SK-N-SH (cell line): ENCODE results near the gene APOL2. TPM values are rescaled to one million over a fixed set of nuclear protein-coding genes. Genes with fewer than 3 reads are reported as not detected.

Source experiments
- CTCF ChIA-PET: fragments of 300-600, 350-600 bp; formaldehyde crosslinking; extraction: SDS; loops from one replicate; lab custom pipeline; 2021; lab: Yijun Ruan, JAX
- POLR2A ChIA-PET: fragments of 350-600 bp; sonication (Branson Sonifier 250); formaldehyde crosslinking; extraction: SDS; loops from one replicate; lab custom pipeline; 2020; ENCODE audit warnings: antibody characterized with exemption, inconsistent platforms; lab: Yijun Ruan, JAX
- DNase-seq: peaks from one replicate; pipeline ENCODE4 v3.0.0; 2012
- H2AFZ ChIP-seq: fragments of 200-600 bp; sonication (generic); 2 replicates; pipeline ENCODE4 v1.8.1; 2016; ENCODE audit warnings: antibody characterized with exemption, mild to moderate bottlenecking, low read depth
- H3F3A ChIP-seq: fragments of 200-600 bp; sonication (generic); replicated peaks from 2 replicates; pipeline ENCODE3; 2016; ENCODE audit warnings: antibody characterized with exemption, mild to moderate bottlenecking; ENCODE audit not compliant: insufficient read depth
- H3K27ac ChIP-seq, 2 experiments: fragments of 200-500 bp in 1 of 2; fragments of 200-600 bp in 1 of 2; sonication (Bioruptor generic) in 1 of 2; sonication (generic), shearing (Covaris generic) in 1 of 2; 2 replicates each; pipeline versions ENCODE4 v1.5.1 to v1.6.1; 2014 to 2016; ENCODE audit warnings: low read depth in 2 of 2, inconsistent platforms in 1 of 2, low read length in 1 of 2, mild to moderate bottlenecking in 1 of 2, mixed read lengths in 1 of 2
- H3K27me3 ChIP-seq: fragments of 200-600 bp; sonication (generic), shearing (Covaris generic); 2 replicates; pipeline ENCODE4 v1.6.1; 2016; ENCODE audit warnings: mixed run types; ENCODE audit not compliant: insufficient read depth
- H3K36me3 ChIP-seq, 2 experiments: fragments of 200-500 bp in 1 of 2; fragments of 200-600 bp in 1 of 2; sonication (Bioruptor generic) in 1 of 2; sonication (generic) in 1 of 2; replicated peaks in 1 of 2; 2 replicates each; pipeline versions ENCODE3 to v1.5.1; 2014 to 2016; ENCODE audit warnings: low read length in 1 of 2, mild to moderate bottlenecking in 1 of 2; ENCODE audit not compliant: insufficient read depth in 2 of 2, control insufficient read depth in 1 of 2
- H3K4me1 ChIP-seq, 2 experiments: fragments of 200-500 bp in 1 of 2; fragments of 200-600 bp in 1 of 2; sonication (Bioruptor generic) in 1 of 2; sonication (generic), shearing (Covaris generic) in 1 of 2; 2 replicates each; pipeline versions ENCODE4 v1.5.1 to v1.6.1; 2014 to 2016; ENCODE audit warnings: low read depth in 1 of 2, low read length in 1 of 2, mixed run types in 1 of 2; ENCODE audit not compliant: insufficient read depth in 2 of 2, control insufficient read depth in 1 of 2
- H3K4me2 ChIP-seq: fragments of 200-600 bp; sonication (generic), shearing (Covaris generic); 2 replicates; pipeline ENCODE4 v1.6.1; 2017; ENCODE audit warnings: mixed run types
- H3K4me3 ChIP-seq, 2 experiments: fragments of 200-500 bp in 1 of 2; fragments of 200-600 bp in 1 of 2; sonication (Bioruptor generic) in 1 of 2; sonication (generic), shearing (Covaris generic) in 1 of 2; 2 replicates each; pipeline versions ENCODE4 v1.5.1 to v1.8.1; 2014 to 2016; ENCODE audit warnings: low read depth in 2 of 2, inconsistent platforms in 1 of 2, low read length in 1 of 2, mild to moderate bottlenecking in 1 of 2, mixed read lengths in 1 of 2, moderate library complexity in 1 of 2
- H3K79me2 ChIP-seq: fragments of 200-600 bp; sonication (generic); 2 replicates; pipeline ENCODE4 v1.8.1; 2017; ENCODE audit warnings: mild to moderate bottlenecking; ENCODE audit not compliant: insufficient read depth
- H3K9ac ChIP-seq: fragments of 200-600 bp; sonication (generic); 2 replicates; pipeline ENCODE4 v1.6.1; 2017; ENCODE audit warnings: mixed run types
- H3K9me2 ChIP-seq: fragments of 200-600 bp; sonication (generic); 2 replicates; pipeline ENCODE4 v1.6.1; 2017; ENCODE audit warnings: mixed run types
- H3K9me3 ChIP-seq: fragments of 200-600 bp; sonication (generic); 2 replicates; pipeline ENCODE4 v1.6.1; 2017; ENCODE audit warnings: mixed run types, mild to moderate bottlenecking, moderate library complexity
- H4K20me1 ChIP-seq: fragments of 200-600 bp; sonication (generic); 2 replicates; pipeline ENCODE4 v1.6.1; 2017; ENCODE audit warnings: mild to moderate bottlenecking, mixed run types; ENCODE audit not compliant: insufficient read depth
- CHD2 ChIP-seq: fragments of 150-350 bp; IDR thresholded peaks from 2 replicates; pipeline ENCODE4 v1.6.1; 2018; ENCODE audit warnings: low read length; ENCODE audit not compliant: partially characterized antibody
- CTCF ChIP-seq: fragments of 200-600 bp; sonication (generic); IDR thresholded peaks from 2 replicates; pipeline ENCODE4 v1.6.1; 2017; ENCODE audit warnings: antibody characterized with exemption, mild to moderate bottlenecking, moderate library complexity
- EP300 ChIP-seq, 2 experiments: IDR thresholded peaks; 2 replicates each; pipeline versions ENCODE4 v1.4.0 to v1.6.1; 2012; ENCODE audit warnings: borderline replicate concordance in 1 of 2, low read depth in 1 of 2, low read length in 1 of 2
- FOXJ3 ChIP-seq: sonication (generic); formaldehyde crosslinking; IDR thresholded peaks from 2 replicates; pipeline ENCODE4 v1.5.1; 2020; ENCODE audit warnings: mild to moderate bottlenecking, missing genetic modification reagents
- FOXM1 ChIP-seq: IDR thresholded peaks from 2 replicates; pipeline ENCODE4 v1.4.0; 2012; ENCODE audit warnings: low read depth, mild to moderate bottlenecking
- GABPA ChIP-seq: IDR thresholded peaks from 2 replicates; pipeline ENCODE4 v1.4.0; 2012; ENCODE audit warnings: low read depth, mild to moderate bottlenecking
- JUND ChIP-seq: IDR thresholded peaks from 2 replicates; pipeline ENCODE4 v1.4.0; 2012
- MXI1 ChIP-seq: IDR thresholded peaks from 2 replicates; pipeline ENCODE4 v1.6.1; 2012; ENCODE audit warnings: mild to moderate bottlenecking, low read depth, low read length, improper control_type of control experiment
- NFIC ChIP-seq: IDR thresholded peaks from 2 replicates; pipeline ENCODE4 v1.4.0; 2012; ENCODE audit warnings: borderline replicate concordance
- POLR2AphosphoS5 ChIP-seq: IDR thresholded peaks from 2 replicates; pipeline ENCODE4 v1.6.1; 2012; ENCODE audit warnings: low read depth, low read length
- RCOR1 ChIP-seq: fragments of 150-350 bp; IDR thresholded peaks from 2 replicates; pipeline ENCODE4 v1.6.1; 2017; ENCODE audit warnings: antibody characterized with exemption, low read length
- RFX5 ChIP-seq: IDR thresholded peaks from 2 replicates; pipeline ENCODE4 v1.6.1; 2012; ENCODE audit warnings: mild to moderate bottlenecking, improper control_type of control experiment, low read length
- RXRA ChIP-seq: IDR thresholded peaks from 2 replicates; pipeline ENCODE4 v1.4.0; 2012; ENCODE audit warnings: low read depth, mild to moderate bottlenecking, borderline replicate concordance
- SMC3 ChIP-seq: IDR thresholded peaks from 2 replicates; pipeline ENCODE4 v1.6.1; 2012; ENCODE audit warnings: low read depth, low read length, improper control_type of control experiment
- TAF1 ChIP-seq: IDR thresholded peaks from 2 replicates; pipeline ENCODE4 v1.6.1; 2012; ENCODE audit warnings: low read depth, mild to moderate bottlenecking, low read length, moderate library complexity, borderline replicate concordance
- YY1 ChIP-seq: IDR thresholded peaks from 2 replicates; pipeline ENCODE4 v1.4.0; 2012; ENCODE audit warnings: low read depth, mild to moderate bottlenecking
- WGBS: methylation state at CpG from one replicate; pipeline ENCODE4 v1.1.6; 2017; ENCODE audit warnings: low lambda C conversion rate; 5-methylcytosine and 5-hydroxymethylcytosine counted together
- polyA plus RNA-seq, 3 experiments: library from polyadenylated mRNA; depleted of rRNA; stranded (reverse); fragments of >200 nt; gene quantifications; 2 replicates each; pipeline ENCODE4 v1.2.3, GENCODE V29; 2012
- TF ChIP-seq, protein P1 (sequence below): IDR thresholded peaks from 2 replicates; pipeline ENCODE4 v1.4.0; 2012; ENCODE audit warnings: low read depth
- TF ChIP-seq, protein P2 (sequence below): IDR thresholded peaks from 2 replicates; pipeline ENCODE4; 2012
- TF ChIP-seq, protein P3 (sequence below): IDR thresholded peaks from 2 replicates; pipeline ENCODE4 v1.4.0; 2012; ENCODE audit warnings: low read depth, borderline replicate concordance
- TF ChIP-seq, protein P4 (sequence below): fragments of 150-350 bp; IDR thresholded peaks from 2 replicates; pipeline ENCODE4 v1.6.1; 2016; ENCODE audit warnings: mild to moderate bottlenecking, low read depth, low read length

APOL2 gene
- polyA plus RNA-seq, 1 of the 3 experiments (the other 2 are of a cell fraction): 8.3 TPM

GRCh38 chr22:36224245-36224644 is 15.1 kb downstream of the APOL2 start:
- CTCF ChIA-PET: interaction anchor here (0.7 to 0.9 kb wide), 3 partner anchors 16 to 30 kb away, joined by 3 read pairs; no protein-coding TSS in a partner anchor
- POLR2A ChIA-PET: no interaction called here

More at GRCh38 chr22:36224245-36224644, 15.1 kb downstream of the APOL2 start:
- H3K79me2 ChIP-seq: no peaks in the 10 kb centered on the region
- no peak overlapping the region for H3K27ac ChIP-seq
- H4K20me1 ChIP-seq: no peaks in the 10 kb centered on the region
- WGBS: 100% methylated on average over 1 of the region's 4 CpGs
- H3K4me3 ChIP-seq: no peak overlapping the region
- TF ChIP-seq YY1: no peak
- no peak for TF ChIP-seq FOXJ3
- TF ChIP-seq POLR2AphosphoS5: no peak
- TF ChIP-seq JUND: no peak
- TF ChIP-seq TAF1: no peak
- no peak for TF ChIP-seq SMC3
- TF ChIP-seq GABPA: no peak
- TF ChIP-seq, protein P1, sequence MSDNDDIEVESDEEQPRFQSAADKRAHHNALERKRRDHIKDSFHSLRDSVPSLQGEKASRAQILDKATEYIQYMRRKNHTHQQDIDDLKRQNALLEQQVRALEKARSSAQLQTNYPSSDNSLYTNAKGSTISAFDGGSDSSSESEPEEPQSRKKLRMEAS: no peak
- TF ChIP-seq FOXM1: no peak
- TF ChIP-seq, protein P2, sequence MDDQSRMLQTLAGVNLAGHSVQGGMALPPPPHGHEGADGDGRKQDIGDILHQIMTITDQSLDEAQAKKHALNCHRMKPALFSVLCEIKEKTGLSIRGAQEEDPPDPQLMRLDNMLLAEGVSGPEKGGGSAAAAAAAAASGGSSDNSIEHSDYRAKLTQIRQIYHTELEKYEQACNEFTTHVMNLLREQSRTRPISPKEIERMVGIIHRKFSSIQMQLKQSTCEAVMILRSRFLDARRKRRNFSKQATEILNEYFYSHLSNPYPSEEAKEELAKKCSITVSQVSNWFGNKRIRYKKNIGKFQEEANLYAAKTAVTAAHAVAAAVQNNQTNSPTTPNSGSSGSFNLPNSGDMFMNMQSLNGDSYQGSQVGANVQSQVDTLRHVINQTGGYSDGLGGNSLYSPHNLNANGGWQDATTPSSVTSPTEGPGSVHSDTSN: no peak
- TF ChIP-seq, protein P3, sequence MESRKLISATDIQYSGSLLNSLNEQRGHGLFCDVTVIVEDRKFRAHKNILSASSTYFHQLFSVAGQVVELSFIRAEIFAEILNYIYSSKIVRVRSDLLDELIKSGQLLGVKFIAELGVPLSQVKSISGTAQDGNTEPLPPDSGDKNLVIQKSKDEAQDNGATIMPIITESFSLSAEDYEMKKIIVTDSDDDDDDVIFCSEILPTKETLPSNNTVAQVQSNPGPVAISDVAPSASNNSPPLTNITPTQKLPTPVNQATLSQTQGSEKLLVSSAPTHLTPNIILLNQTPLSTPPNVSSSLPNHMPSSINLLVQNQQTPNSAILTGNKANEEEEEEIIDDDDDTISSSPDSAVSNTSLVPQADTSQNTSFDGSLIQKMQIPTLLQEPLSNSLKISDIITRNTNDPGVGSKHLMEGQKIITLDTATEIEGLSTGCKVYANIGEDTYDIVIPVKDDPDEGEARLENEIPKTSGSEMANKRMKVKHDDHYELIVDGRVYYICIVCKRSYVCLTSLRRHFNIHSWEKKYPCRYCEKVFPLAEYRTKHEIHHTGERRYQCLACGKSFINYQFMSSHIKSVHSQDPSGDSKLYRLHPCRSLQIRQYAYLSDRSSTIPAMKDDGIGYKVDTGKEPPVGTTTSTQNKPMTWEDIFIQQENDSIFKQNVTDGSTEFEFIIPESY: no peak
- TF ChIP-seq, protein P4, sequence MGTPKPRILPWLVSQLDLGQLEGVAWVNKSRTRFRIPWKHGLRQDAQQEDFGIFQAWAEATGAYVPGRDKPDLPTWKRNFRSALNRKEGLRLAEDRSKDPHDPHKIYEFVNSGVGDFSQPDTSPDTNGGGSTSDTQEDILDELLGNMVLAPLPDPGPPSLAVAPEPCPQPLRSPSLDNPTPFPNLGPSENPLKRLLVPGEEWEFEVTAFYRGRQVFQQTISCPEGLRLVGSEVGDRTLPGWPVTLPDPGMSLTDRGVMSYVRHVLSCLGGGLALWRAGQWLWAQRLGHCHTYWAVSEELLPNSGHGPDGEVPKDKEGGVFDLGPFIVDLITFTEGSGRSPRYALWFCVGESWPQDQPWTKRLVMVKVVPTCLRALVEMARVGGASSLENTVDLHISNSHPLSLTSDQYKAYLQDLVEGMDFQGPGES: no peak
- no peak for TF ChIP-seq RFX5
- TF ChIP-seq CHD2: no peak
- no peak for TF ChIP-seq EP300 (IDR thresholded peaks at IDR 0.05; ENCODE audit: borderline replicate concordance in 1 of 2, low read depth in 1 of 2, low read length in 1 of 2)
- TF ChIP-seq NFIC: no peak
- TF ChIP-seq CTCF: no peak
- no peak for TF ChIP-seq RXRA
- TF ChIP-seq RCOR1: no peak
- TF ChIP-seq MXI1: no peak
- H3K9me3 ChIP-seq: no peaks in the 10 kb centered on the region
- H3F3A ChIP-seq: no peaks in the 10 kb centered on the region
- H3K9me2 ChIP-seq: no peaks in the 10 kb centered on the region
- no peak for DNase-seq
- H3K27me3 ChIP-seq: no peaks in the 10 kb centered on the region; the same call in 1 of the 2 replicates
- peaks cover 0 to 7% of the 10 kb centered on the region in 2 experiments; a peak in 1 of 4 replicates for H3K4me1 ChIP-seq
- no peak overlapping the region for H3K9ac ChIP-seq
- no peak overlapping the region for H3K4me2 ChIP-seq
- H2AFZ ChIP-seq: no peak overlapping the region
- peaks cover 0 to 5% of the 10 kb centered on the region in 2 experiments for H3K36me3 ChIP-seq
